Neural cell (in vitro differentiated cells): ENCODE data around the gene TENT4A. TPM values are rescaled to one million over a fixed set of nuclear protein-coding genes. Genes with fewer than 3 reads are reported as not detected.

Source experiments
- H2AFZ ChIP-seq: fragments of 200-600, 300-800 bp; sonication (generic), shearing (Covaris generic); 2 replicates; pipeline ENCODE4 v1.6.0; 2014; ENCODE audit warnings: low read depth, mild to moderate bottlenecking, antibody characterized with exemption, low read length, moderate library complexity
- H3F3A ChIP-seq: fragments of 200-600 bp; shearing (Covaris generic); 2 replicates; pipeline ENCODE4 v1.6.1; 2016; ENCODE audit warnings: mild to moderate bottlenecking, moderate library complexity, mixed read lengths, antibody characterized with exemption, low read length; ENCODE audit not compliant: insufficient read depth, poor library complexity, severe bottlenecking
- H3K27ac ChIP-seq: fragments of 200-600, 300-800 bp; sonication (generic), shearing (Covaris generic); 2 replicates; pipeline ENCODE4 v1.5.1; 2014; ENCODE audit warnings: mild to moderate bottlenecking, low read length, moderate library complexity
- H3K27me3 ChIP-seq: fragments of 300-800, 200-600 bp; sonication (generic), shearing (Covaris generic); 2 replicates; pipeline ENCODE4 v1.6.0; 2014; ENCODE audit warnings: mild to moderate bottlenecking, low read depth, low read length, moderate library complexity; ENCODE audit not compliant: insufficient read depth
- H3K36me3 ChIP-seq: fragments of 300-800, 200-600 bp; sonication (generic), shearing (Covaris generic); 2 replicates; pipeline ENCODE4 v1.5.1; 2014; ENCODE audit warnings: mild to moderate bottlenecking, antibody characterized with exemption, low read length, moderate library complexity; ENCODE audit not compliant: insufficient read depth
- H3K4me2 ChIP-seq: fragments of 300-800, 200-600 bp; sonication (generic), shearing (Covaris generic); 2 replicates; pipeline ENCODE4 v1.6.0; 2014; ENCODE audit warnings: mild to moderate bottlenecking, low read length
- H3K4me3 ChIP-seq: fragments of 300-800, 200-600 bp; sonication (generic), shearing (Covaris generic); 2 replicates; pipeline ENCODE4 v1.5.1; 2014; ENCODE audit warnings: mild to moderate bottlenecking, low read length, moderate library complexity
- H3K79me2 ChIP-seq: fragments of 200-600 bp; shearing (Covaris generic); replicated peaks from 2 replicates; pipeline ENCODE4 v1.6.0; 2014; ENCODE audit warnings: mild to moderate bottlenecking, low read length, moderate library complexity; ENCODE audit not compliant: insufficient read depth
- H3K9ac ChIP-seq: fragments of 300-800, 200-600 bp; sonication (generic), shearing (Covaris generic); 2 replicates; pipeline ENCODE4 v1.6.1; 2016; ENCODE audit warnings: mild to moderate bottlenecking, low read length, mixed read lengths
- H3K9me2 ChIP-seq: fragments of 200-600 bp; shearing (Covaris generic); 2 replicates; pipeline ENCODE4 v1.6.1; 2016; ENCODE audit warnings: mild to moderate bottlenecking, low read length, mixed read lengths; ENCODE audit not compliant: insufficient read depth
- H3K9me3 ChIP-seq: fragments of 200-600, 300-800 bp; sonication (generic), shearing (Covaris generic); 2 replicates; pipeline ENCODE4 v1.6.1; 2016; ENCODE audit warnings: mild to moderate bottlenecking, mixed run types, low read length, moderate library complexity, mixed read lengths
- H4K20me1 ChIP-seq: fragments of 200-600 bp; shearing (Covaris generic); 2 replicates; pipeline ENCODE4 v1.6.1; 2016; ENCODE audit warnings: mild to moderate bottlenecking, mixed run types; ENCODE audit not compliant: insufficient read depth
- EP300 ChIP-seq: fragments of 450-650 bp; conservative IDR thresholded peaks from 2 replicates; pipeline ENCODE4 v1.6.1; 2014; ENCODE audit warnings: antibody characterized with exemption, mild to moderate bottlenecking, moderate library complexity; ENCODE audit not compliant: poor library complexity, severe bottlenecking
- EZH2 ChIP-seq: fragments of 200-600, 300-800 bp; shearing (Covaris generic), sonication (generic); IDR thresholded peaks from 2 replicates; pipeline ENCODE4 v1.6.1; 2014; ENCODE audit warnings: antibody characterized with exemption, low read length, borderline replicate concordance, mild to moderate bottlenecking; ENCODE audit not compliant: insufficient read depth, poor library complexity, severe bottlenecking
- MXI1 ChIP-seq: fragments of 450-650 bp; conservative IDR thresholded peaks from 2 replicates; pipeline ENCODE4 v1.6.1; 2014; ENCODE audit warnings: antibody characterized with exemption, mild to moderate bottlenecking; ENCODE audit not compliant: poor library complexity, severe bottlenecking
- POLR2AphosphoS5 ChIP-seq: IDR thresholded peaks from 2 replicates; pipeline ENCODE4 v1.6.1; 2012
- RAD21 ChIP-seq: fragments of 450-650 bp; conservative IDR thresholded peaks from 2 replicates; pipeline ENCODE4 v1.6.1; 2014; ENCODE audit warnings: antibody characterized with exemption, mild to moderate bottlenecking, moderate library complexity
- SMC3 ChIP-seq: fragments of 450-650 bp; conservative IDR thresholded peaks from 2 replicates; pipeline ENCODE4 v1.6.1; 2014; ENCODE audit warnings: antibody characterized with exemption, mild to moderate bottlenecking, moderate library complexity; ENCODE audit not compliant: poor library complexity
- TAF1 ChIP-seq: IDR thresholded peaks from 2 replicates; pipeline ENCODE4 v1.6.1; 2012; ENCODE audit warnings: low read depth
- polyA plus RNA-seq: library from polyadenylated mRNA; depleted of rRNA; stranded (reverse); fragments of >200 nt; gene quantifications from 2 replicates; pipeline ENCODE4 v1.2.3, GENCODE V29; 2014
- TF ChIP-seq, protein P1 (sequence below): fragments of 450-650 bp; IDR thresholded peaks from 2 replicates; pipeline ENCODE4 v1.5.1; 2014; ENCODE audit warnings: antibody characterized with exemption, mild to moderate bottlenecking, moderate library complexity; ENCODE audit not compliant: poor library complexity, severe bottlenecking
- TF ChIP-seq, protein P2 (sequence below): IDR thresholded peaks from 2 replicates; pipeline ENCODE4 v1.6.1; 2012; ENCODE audit warnings: borderline replicate concordance

The TENT4A gene
- polyA plus RNA-seq, 1 donor from 2014 or later: 12.1 TPM

DNA sequence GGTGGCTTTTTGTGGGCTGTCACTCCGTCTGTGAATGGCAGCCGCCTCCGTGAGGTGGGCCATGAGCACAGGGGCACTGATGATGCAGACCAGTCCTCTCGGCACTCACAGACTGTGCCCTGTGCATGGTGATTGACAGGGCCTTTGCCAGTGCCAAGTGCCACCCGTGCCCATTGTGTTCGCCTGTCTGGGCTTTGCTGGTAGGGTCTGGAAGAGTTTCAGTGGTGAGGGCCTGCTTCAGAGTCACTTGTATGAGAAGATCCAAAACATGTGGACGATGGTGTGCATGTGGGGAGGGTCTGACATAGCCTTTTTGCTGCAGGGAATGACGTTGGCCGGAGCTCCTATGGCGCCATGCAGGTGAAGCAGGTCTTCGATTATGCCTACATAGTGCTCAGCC, 34.9 kb downstream of the TENT4A start:
- H3K27ac ChIP-seq: no peak overlapping the region
- H2AFZ ChIP-seq: no peak overlapping the region
- no peaks in the 10 kb centered on the region for H3K9me2 ChIP-seq
- no peaks in the 10 kb centered on the region for H3F3A ChIP-seq
- no peak overlapping the region for H3K4me2 ChIP-seq
- peaks cover 10% of the 10 kb centered on the region for H3K36me3 ChIP-seq
- H3K27me3 ChIP-seq: no peaks in the 10 kb centered on the region
- H3K4me3 ChIP-seq: peak overlapping the region; percentile 12
- no peak overlapping the region for H3K9ac ChIP-seq
- TF ChIP-seq POLR2AphosphoS5: no peak
- TF ChIP-seq RAD21: no peak
- no peak for TF ChIP-seq TAF1
- TF ChIP-seq, protein P1, sequence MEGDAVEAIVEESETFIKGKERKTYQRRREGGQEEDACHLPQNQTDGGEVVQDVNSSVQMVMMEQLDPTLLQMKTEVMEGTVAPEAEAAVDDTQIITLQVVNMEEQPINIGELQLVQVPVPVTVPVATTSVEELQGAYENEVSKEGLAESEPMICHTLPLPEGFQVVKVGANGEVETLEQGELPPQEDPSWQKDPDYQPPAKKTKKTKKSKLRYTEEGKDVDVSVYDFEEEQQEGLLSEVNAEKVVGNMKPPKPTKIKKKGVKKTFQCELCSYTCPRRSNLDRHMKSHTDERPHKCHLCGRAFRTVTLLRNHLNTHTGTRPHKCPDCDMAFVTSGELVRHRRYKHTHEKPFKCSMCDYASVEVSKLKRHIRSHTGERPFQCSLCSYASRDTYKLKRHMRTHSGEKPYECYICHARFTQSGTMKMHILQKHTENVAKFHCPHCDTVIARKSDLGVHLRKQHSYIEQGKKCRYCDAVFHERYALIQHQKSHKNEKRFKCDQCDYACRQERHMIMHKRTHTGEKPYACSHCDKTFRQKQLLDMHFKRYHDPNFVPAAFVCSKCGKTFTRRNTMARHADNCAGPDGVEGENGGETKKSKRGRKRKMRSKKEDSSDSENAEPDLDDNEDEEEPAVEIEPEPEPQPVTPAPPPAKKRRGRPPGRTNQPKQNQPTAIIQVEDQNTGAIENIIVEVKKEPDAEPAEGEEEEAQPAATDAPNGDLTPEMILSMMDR: no peak
- TF ChIP-seq, protein P2, sequence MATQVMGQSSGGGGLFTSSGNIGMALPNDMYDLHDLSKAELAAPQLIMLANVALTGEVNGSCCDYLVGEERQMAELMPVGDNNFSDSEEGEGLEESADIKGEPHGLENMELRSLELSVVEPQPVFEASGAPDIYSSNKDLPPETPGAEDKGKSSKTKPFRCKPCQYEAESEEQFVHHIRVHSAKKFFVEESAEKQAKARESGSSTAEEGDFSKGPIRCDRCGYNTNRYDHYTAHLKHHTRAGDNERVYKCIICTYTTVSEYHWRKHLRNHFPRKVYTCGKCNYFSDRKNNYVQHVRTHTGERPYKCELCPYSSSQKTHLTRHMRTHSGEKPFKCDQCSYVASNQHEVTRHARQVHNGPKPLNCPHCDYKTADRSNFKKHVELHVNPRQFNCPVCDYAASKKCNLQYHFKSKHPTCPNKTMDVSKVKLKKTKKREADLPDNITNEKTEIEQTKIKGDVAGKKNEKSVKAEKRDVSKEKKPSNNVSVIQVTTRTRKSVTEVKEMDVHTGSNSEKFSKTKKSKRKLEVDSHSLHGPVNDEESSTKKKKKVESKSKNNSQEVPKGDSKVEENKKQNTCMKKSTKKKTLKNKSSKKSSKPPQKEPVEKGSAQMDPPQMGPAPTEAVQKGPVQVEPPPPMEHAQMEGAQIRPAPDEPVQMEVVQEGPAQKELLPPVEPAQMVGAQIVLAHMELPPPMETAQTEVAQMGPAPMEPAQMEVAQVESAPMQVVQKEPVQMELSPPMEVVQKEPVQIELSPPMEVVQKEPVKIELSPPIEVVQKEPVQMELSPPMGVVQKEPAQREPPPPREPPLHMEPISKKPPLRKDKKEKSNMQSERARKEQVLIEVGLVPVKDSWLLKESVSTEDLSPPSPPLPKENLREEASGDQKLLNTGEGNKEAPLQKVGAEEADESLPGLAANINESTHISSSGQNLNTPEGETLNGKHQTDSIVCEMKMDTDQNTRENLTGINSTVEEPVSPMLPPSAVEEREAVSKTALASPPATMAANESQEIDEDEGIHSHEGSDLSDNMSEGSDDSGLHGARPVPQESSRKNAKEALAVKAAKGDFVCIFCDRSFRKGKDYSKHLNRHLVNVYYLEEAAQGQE: no peak
- no peak for TF ChIP-seq EZH2
- H3K9me3 ChIP-seq: no peaks in the 10 kb centered on the region
- no peaks in the 10 kb centered on the region for H3K79me2 ChIP-seq
- no peaks in the 10 kb centered on the region for H4K20me1 ChIP-seq

DNA sequence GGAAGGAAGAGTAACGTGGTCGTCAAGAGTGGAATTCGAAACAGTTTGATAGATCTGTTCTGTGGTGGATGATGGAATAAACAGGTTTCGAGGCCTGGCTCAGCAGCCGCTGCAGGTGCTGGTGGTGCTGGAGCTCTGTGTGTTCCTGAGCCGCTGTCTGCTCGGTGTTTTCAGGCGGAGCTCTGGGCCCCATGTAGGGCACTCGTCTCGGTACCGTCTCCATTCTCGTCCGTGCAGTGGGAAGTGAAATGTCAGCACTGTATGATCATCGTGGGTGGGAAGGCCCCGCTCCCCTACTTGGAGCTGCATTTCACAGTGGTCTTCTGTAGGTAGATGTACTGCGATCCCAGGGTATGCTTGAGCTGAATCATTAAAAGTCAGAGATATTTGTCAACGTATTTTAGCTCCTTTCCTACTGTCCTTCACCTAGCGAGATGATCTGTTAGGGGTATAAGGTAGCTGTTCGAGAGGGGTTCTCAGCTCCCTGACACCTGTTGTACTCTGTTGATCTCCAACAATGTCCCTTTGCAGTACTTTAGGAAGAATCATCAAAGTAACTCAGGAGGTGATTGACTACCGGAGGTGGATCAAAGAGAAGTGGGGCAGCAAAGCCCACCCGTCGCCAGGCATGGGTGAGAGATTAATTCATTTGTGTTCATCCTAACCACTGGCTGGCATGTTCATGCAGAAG, 35.9 kb downstream of the TENT4A start:
- Histone ChIP-seq H3K4me3 (no peak overlapping the region), H3K36me3 (peaks cover 10% of the 10 kb centered on the region), H2AFZ (no peak overlapping the region), H3K9me2 (no peaks in the 10 kb centered on the region), H3F3A (no peaks in the 10 kb centered on the region), H3K4me2 (no peak overlapping the region), H3K9me3 (no peaks in the 10 kb centered on the region), H3K79me2 (no peaks in the 10 kb centered on the region), H3K27me3 (no peaks in the 10 kb centered on the region), H4K20me1 (no peaks in the 10 kb centered on the region), H3K27ac (no peak overlapping the region), H3K9ac (no peak overlapping the region)
- no peak for TF ChIP-seq MXI1
- TF ChIP-seq EP300: no peak
- TF ChIP-seq, protein P1: no peak
- TF ChIP-seq TAF1: no peak
- TF ChIP-seq EZH2: no peak
- TF ChIP-seq SMC3: no peak
- no peak for TF ChIP-seq POLR2AphosphoS5
- TF ChIP-seq, protein P2: no peak
- no peak for TF ChIP-seq RAD21
